ENCODE data around the gene P2RX3. TPM values are rescaled to one million over a fixed set of nuclear protein-coding genes. Genes with fewer than 3 reads are reported as not detected.

Gene P2RX3
- polyA plus RNA-seq, 3 donors: 0.02 TPM; not detected in 2

GRCh38 chr11:57380975-57381374 lies 42.8 kb downstream of the P2RX3 start, which contains the start of gene PRG3:
Gene PRG3 (minus strand): TSS chr11:57381150. CDS start chr11:57380708, 442 bp downstream.
- H3K27ac ChIP-seq (ENCODE audit: low read depth, low read length): no peak within 1 kb of the TSS
- 80 to 85% (median 82%) methylated on average over 2 of the region's 2 CpGs for WGBS, 3 donors

- 79 to 82% (median 80%) methylated on average over 5 of the region's 5 CpGs for WGBS, 3 donors
- no peak overlapping the region for H3K27ac ChIP-seq (ENCODE audit: low read depth, low read length)
These were observed 48.2 kb downstream of the P2RX3 start for GRCh38 chr11:57386178-57386940.

GRCh38 chr11:57387289-57388030 lies 49.3 kb downstream of the P2RX3 start:
- WGBS, 3 donors: 71 to 80% (median 72%) methylated on average over 16 of the region's 16 CpGs
- H3K27ac ChIP-seq (ENCODE audit: low read depth, low read length): no peak overlapping the region

GRCh38 chr11:57390535-57390934 lies 52.4 kb downstream of the P2RX3 start, which contains the start of gene PRG2:
Gene PRG2 (minus strand): TSS chr11:57390650. CDS start chr11:57389944, 706 bp downstream.
- no peak within 1 kb of the TSS for H3K27ac ChIP-seq (ENCODE audit: low read depth, low read length)
- WGBS, 3 donors: 66 to 75% (median 70%) methylated on average over 2 of the region's 2 CpGs

GRCh38 chr11:57391111-57391510 lies 53.0 kb downstream of the P2RX3 start:
- no peak overlapping the region for H3K27ac ChIP-seq (ENCODE audit: low read depth, low read length)
- 87 to 91% (median 88%) methylated on average over 3 of the region's 3 CpGs for WGBS, 3 donors

GRCh38 chr11:57391539-57391938 lies 53.4 kb downstream of the P2RX3 start:
- 46 to 85% (median 58%) methylated on average over 2 of the region's 2 CpGs for WGBS, 3 donors

GRCh38 chr11:57392066-57392762 lies 54.1 kb downstream of the P2RX3 start:
- H3K27ac ChIP-seq (ENCODE audit: low read depth, low read length): no peak overlapping the region
- 78 to 85% (median 81%) methylated on average over 8 of the region's 8 CpGs for WGBS, 3 donors

More at GRCh38 chr11:57391539-57391938, 53.4 kb downstream of the P2RX3 start:
- no peak overlapping the region for H3K27ac ChIP-seq (ENCODE audit: low read depth, low read length)

GRCh38 chr11:57392763-57393105 lies 54.6 kb downstream of the P2RX3 start:
- no peak overlapping the region for H3K27ac ChIP-seq (ENCODE audit: low read depth, low read length)
- 85 to 90% (median 88%) methylated on average over 4 of the region's 4 CpGs for WGBS, 3 donors

GRCh38 chr11:57394203-57394965 lies 56.2 kb downstream of the P2RX3 start:
- WGBS, 3 donors: 68 to 88% (median 88%) methylated on average over 4 of the region's 4 CpGs
- H3K27ac ChIP-seq (ENCODE audit: low read depth, low read length): no peak overlapping the region

- WGBS, 3 donors: 71 to 87% (median 74%) methylated on average over 11 of the region's 11 CpGs
- no peak overlapping the region for H3K27ac ChIP-seq (ENCODE audit: low read depth, low read length)
These were observed 57.9 kb downstream of the P2RX3 start for GRCh38 chr11:57395905-57396623.

- 64 to 79% (median 78%) methylated on average over 2 of the region's 2 CpGs for WGBS, 3 donors
- H3K27ac ChIP-seq (ENCODE audit: low read depth, low read length): no peak overlapping the region
These were observed 58.6 kb downstream of the P2RX3 start for GRCh38 chr11:57396744-57397143.

- 59 to 90% (median 59%) methylated on average over 4 of the region's 4 CpGs for WGBS, 3 donors
- no peak overlapping the region for H3K27ac ChIP-seq (ENCODE audit: low read depth, low read length)
These were observed 59.3 kb downstream of the P2RX3 start for GRCh38 chr11:57397394-57397990.

- WGBS, 3 donors: 67 to 88% (median 68%) methylated on average over 5 of the region's 5 CpGs
- no peak overlapping the region for H3K27ac ChIP-seq (ENCODE audit: low read depth, low read length)
These were observed 61.1 kb downstream of the P2RX3 start for GRCh38 chr11:57399221-57399620.

GRCh38 chr11:57399972-57400578 lies 61.9 kb downstream of the P2RX3 start:
- 72 to 92% (median 92%) methylated on average over 4 of the region's 4 CpGs for WGBS, 3 donors
- no peak overlapping the region for H3K27ac ChIP-seq (ENCODE audit: low read depth, low read length)

GRCh38 chr11:57402188-57403002 lies 64.2 kb downstream of the P2RX3 start:
- 49 to 77% (median 73%) methylated on average over 6 of the region's 6 CpGs for WGBS, 3 donors
- H3K27ac ChIP-seq (ENCODE audit: low read depth, low read length): no peak overlapping the region

Data from adipose tissue (tissue), 3 donors.